Activated CD8-positive, alpha-beta memory T cell treated with anti-CD3 and anti-CD28 coated beads for 24 hours (primary cell): ENCODE measurements around the gene COL6A2.
"Not testable (repeated sequence)": the region's sequence is repeated elsewhere in the genome, so short reads cannot be mapped to it uniquely, and the experiment has no call there.

Experiments used
- DNase-seq: peaks from one replicate; pipeline ENCODE4 v3.0.0-alpha.2; 2020

The COL6A2 gene

GRCh38 chr21:46095083-46095719, 2.7 kb upstream of the COL6A2 start:
- peak; percentile 42 for DNase-seq

- peak; percentile 53 for DNase-seq
Measured at GRCh38 chr21:46095814-46096595, 1.9 kb upstream of the COL6A2 start.

GRCh38 chr21:46096596-46097335, 1.1 kb upstream of the COL6A2 start:
- peak; percentile 56 for DNase-seq

DNA sequence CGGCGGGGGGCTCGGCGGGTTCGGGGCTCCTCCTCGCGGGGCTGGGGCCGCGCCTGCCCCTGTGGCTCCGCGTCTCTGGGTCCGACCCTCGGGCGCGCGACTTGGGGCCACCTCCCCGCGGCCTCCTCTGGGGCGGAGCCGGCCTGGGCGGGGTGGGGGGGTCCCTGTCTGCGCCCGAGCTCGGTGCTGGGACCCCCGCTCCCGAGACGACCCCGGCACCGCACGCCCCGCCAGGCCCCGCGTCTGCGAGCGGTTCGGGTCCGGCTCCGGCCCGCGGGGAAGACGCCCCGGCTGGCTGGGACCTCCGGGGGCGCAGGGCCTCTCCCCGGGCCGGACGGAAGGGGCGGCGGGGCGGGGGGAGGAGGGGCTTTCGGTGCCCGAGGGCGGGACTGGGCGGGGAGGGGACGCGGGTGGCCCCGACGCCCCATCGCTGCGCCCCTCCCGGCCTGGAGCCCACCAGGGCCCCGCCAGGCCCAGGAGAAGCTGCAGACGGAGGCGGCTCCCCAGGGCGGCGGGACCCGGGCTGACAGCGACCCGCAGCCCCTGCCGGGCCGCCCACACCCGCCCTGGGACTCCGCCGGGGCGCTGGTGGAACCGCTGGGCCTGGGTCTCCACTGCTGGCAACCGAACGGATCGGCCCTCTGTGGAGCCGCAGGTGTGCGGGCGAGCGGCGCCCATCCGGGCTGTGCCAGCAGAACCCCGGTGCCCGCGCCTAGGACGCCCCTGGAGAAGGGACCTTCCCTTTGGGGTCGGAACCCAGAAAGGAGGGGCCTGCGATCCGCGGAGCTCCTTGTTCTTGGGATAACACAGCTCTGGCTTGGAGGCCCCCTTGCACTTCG, 610 bp downstream of the COL6A2 start:
- DNase-seq = peak; percentile 67

- peak; percentile 58 for DNase-seq
Measured at GRCh38 chr21:46099476-46099875, 1.6 kb downstream of the COL6A2 start.

DNA sequence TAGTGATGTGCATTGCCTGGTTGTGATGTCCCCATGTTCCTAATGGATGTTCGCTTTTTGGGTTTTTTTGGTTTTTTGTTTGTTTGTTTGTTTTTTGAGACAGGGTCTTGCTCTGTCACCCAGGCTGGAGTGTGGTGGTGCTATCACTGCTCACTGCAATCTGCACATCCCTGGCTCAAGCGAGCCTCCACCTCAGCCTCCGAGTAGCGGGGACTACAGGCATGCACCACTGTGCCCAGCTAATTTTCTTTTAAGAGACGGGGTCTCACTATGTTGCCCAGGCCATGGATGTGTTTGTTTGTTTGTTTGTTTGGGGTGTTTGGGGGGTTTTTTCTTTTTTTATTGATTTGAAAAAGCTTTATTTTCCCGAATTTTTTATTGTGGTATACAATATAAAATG, 2.1 kb downstream of the COL6A2 start:
- DNase-seq = no peak

DNA sequence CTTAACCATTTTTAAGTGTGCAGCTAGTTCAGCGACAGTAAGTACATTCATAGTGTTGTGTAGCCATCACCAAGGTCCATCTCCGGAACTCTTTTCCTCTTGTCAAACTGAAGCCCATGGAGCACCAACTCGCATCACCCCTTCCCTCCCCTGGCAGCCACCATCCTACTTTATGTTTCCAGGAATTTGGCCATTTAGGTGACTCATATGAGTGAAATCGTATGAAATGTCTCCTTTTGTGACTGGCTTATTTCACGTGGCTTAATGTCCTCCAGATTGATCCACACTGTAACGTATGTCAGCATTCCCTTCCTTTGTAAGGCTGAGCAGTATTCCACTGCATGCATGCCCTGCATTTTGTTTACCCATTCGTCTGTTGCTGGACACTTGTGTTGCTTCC, 2.5 kb downstream of the COL6A2 start:
- no peak for DNase-seq

GRCh38 chr21:46100906-46101305, 3.0 kb downstream of the COL6A2 start:
- no peak for DNase-seq

- DNase-seq = no peak
Measured at GRCh38 chr21:46104104-46104503, 6.2 kb downstream of the COL6A2 start.

DNA sequence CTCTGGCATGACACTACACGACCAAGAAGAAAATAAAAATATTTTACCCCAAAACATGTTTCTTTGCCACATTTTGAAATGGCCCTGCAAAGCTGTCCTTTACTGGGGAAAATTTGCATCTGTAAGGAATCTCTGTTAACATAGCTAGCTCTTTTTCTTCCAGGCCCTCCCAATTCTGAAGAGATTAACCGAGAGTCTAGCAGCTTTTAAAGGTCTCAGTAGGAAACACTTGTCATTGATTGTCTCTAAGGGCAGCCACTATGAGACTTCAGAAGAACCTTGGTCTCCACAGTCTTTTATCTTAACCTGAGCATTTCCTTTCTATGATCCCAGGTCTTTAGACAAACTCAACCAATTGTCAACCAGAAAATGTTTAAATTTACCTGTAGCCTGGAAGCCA, 9.5 kb downstream of the COL6A2 start:
- DNase-seq = not testable (repeated sequence)

- no peak for DNase-seq
Measured at GRCh38 chr21:46108827-46109312, 11.0 kb downstream of the COL6A2 start.

DNA sequence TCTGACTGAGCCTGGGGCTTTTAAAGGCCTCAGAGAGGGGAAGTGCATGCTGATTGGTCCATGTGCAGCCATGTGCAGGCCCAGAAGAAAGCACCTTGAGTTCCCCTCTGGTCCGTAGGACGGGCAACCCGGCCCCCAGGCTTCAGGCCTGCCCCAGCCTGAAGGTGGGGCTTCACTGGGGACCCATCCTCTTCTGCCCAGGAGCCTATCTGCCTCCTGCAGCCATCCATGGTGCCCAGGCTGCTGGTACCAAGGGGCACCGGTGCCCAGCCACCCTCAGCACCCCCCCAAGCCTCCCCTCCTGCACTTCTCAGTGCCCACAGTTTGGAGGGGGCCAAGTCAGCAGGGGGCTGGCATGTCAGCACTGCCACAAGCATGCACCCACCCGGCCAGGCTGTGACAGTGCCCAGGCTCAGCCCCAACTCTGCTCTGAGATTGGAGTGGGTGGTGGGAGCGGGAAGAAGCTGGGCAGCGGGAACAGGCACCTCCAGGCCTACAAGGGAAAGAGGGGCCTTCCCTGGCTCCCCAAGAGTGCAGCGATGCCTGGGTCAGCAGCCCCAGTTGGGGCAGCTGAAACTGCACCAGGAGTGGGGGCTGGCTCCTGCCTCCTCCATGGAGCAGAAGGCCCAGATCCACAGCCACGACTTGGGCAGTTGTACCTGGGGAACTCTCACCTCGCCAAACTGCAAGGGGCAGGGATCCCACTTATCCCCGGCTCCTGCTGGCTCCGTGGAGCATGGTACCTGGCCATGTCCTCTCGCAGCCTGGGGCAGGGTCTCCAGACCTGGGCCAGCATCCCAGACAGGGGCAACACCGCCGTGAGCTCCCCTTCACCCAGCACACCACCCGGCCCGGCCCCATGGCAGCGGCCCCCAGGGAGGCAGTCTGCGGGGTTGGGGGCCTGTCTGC, 11.7 kb downstream of the COL6A2 start:
- DNase-seq = no peak

DNA sequence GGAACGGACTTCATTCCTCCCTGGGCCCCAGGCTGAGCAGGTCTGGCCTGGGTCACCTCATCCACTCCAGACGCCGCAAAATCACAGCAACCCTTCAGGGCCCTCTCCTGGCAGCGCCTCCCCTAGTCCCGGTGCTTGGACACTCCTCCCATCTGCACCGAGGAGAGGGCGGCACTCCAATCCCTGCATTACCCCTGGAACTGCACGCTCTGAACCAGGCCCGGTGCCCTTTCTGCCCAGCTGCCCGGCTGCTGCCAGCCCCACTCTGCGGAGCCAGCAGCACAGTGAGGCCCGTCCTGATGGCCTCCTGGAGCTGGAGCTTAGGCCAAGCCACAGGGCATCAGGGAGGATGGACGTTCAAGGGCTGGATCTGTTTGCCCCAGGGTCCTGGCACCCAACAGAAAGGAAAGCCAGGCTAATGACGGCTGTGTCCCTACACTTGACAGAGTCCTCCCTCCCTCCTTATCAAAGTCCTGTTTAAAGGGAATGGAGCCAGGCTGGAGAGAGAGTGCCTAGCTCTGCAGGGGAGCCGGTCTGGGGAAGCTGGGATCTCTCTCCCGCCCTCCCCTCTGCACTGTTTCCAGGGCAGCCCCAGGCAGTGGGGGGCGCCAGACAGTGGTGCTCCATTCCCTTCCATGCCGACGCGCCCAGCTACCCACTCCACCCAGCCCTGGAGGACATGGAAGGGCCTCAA, 12.7 kb downstream of the COL6A2 start:
- no peak for DNase-seq

DNA sequence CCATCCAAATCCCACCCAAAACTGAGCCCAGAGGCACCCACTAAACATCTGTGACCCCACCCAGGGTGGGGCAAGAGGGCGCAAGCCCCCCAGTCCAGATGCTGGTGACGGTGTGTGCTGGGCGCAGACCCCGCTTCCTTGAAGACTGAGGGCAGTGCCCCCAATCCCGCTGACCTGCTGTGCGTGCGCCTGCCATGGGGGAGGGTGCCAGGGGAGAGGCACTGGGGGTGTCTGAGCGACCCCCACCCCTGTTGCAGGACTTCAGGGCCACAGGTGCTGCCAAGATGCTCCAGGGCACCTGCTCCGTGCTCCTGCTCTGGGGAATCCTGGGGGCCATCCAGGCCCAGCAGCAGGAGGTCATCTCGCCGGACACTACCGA, 13.3 kb downstream of the COL6A2 start:
- DNase-seq = peak; percentile 47

DNA sequence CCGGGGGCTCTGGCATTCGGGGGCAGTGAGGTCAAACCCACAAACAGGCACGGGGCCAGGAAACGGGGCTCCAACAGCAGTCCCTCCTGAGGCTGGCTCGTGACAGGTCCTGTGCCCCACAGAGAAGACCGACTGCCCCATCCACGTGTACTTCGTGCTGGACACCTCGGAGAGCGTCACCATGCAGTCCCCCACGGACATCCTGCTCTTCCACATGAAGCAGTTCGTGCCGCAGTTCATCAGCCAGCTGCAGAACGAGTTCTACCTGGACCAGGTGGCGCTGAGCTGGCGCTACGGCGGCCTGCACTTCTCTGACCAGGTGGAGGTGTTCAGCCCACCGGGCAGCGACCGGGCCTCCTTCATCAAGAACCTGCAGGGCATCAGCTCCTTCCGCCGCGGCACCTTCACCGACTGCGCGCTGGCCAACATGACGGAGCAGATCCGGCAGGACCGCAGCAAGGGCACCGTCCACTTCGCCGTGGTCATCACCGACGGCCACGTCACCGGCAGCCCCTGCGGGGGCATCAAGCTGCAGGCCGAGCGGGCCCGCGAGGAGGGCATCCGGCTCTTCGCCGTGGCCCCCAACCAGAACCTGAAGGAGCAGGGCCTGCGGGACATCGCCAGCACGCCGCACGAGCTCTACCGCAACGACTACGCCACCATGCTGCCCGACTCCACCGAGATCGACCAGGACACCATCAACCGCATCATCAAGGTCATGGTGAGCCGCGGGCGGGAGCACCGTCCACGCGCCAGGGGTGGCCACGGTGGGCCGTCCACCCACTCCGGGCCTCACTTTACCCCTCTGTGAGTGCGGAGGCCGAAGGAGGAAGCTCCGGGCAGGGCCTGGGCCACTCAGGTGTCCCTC, 14.2 kb downstream of the COL6A2 start:
- DNase-seq = peak; percentile 45

DNA sequence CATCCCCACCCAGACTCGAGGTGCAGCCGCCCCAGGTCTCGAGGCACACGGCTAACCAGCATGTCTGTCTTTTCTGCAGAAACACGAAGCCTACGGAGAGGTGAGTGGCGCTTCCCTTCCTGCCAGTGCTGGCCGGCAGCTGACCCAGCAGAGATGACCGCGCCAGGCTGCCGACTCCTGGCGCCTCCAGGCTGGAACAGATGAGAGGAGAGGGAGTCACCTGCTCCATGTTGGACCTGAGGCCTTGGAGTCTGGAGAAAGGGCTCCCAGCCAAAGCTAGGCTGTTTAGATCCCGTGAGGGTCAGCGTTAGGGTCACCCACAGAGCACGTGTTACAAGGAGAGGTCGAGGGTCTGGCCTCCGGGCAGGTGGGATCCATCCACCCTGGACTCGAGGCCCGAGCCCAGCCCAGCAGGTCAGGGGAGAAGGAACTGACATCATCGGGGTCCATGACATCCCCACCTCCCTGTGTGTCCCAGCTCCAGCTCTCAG, 14.9 kb downstream of the COL6A2 start:
- DNase-seq = peak; percentile 44

- peak; percentile 44 for DNase-seq
Measured at GRCh38 chr21:46113497-46114176, 15.7 kb downstream of the COL6A2 start.

GRCh38 chr21:46114963-46115362, 17.1 kb downstream of the COL6A2 start:
- no peak for DNase-seq
